Measurements from ENCODE around the gene RAB10. TPM values are rescaled to one million over a fixed set of nuclear protein-coding genes. Genes with fewer than 3 reads are reported as not detected.

The RAB10 gene
- total RNA-seq, 1 experiment from 2014 or later, result 140 TPM

DNA sequence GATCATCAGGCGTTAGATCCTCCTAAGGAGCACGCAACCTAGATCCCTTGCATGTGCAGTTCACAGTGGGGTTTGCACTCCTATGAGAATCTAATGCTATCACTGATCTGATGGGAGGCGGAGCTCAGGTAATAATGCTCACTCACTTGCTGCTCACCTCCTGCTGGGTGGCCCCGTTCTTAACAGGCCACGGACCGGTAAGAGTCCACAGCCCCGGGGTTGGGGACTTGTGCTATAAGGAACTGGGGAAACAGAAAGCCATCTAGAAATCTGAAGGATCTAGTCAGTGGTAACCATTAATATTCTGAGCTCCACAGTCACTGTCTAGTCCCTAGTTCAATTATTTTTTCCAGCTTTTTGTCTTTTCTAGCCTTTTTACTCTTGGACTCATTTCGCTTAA, 94.3 kb downstream of the RAB10 start:
- H3K36me3 ChIP-seq (ENCODE audit: insufficient read depth, low read length, poor library complexity, severe bottlenecking), result peaks cover 4% of the 10 kb centered on the region
- intact Hi-C loops (cut with micrococcal nuclease; ENCODE audit: unreplicated experiment), result no loop called here
- CTCF ChIA-PET, result no interaction called here

DNA sequence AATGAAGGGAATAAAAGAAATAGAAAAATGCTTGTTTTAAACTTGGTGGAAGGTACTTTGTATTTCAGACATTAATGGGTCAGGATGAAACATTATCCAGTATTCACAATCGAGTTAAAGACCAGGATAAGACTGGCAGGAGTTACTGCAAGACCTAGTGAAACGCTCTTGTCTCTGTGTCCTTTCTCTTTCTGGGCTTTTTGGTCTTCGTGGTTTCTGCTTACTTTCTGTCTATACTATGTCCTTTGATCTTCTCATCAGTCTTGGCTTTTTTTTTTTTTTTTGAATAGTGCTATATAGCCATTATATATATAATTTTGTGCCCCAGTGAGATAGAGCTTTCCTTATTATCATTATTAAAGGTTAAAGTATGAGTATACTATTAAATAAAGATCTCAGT, 96.9 kb downstream of the RAB10 start:
- Histone ChIP-seq H3K4me3 (ENCODE audit: low read depth, low read length, poor library complexity, severe bottlenecking) (no peak overlapping the region), H3K27me3 (replicated peaks; ENCODE audit: insufficient read depth, low read depth, low read length, poor library complexity) (no peaks in the 10 kb centered on the region), H3K27ac (ENCODE audit: low read depth, low read length, poor library complexity, severe bottlenecking) (no peak overlapping the region), H3K4me1 (ENCODE audit: insufficient read depth, low read length, poor library complexity, severe bottlenecking) (peaks cover 25% of the 10 kb centered on the region), H3K36me3 (ENCODE audit: insufficient read depth, low read length, poor library complexity, severe bottlenecking) (peaks cover 4% of the 10 kb centered on the region), H3K9me3 (ENCODE audit: low read depth, low read length, poor library complexity, severe bottlenecking) (no peaks in the 10 kb centered on the region)
- ChIA-PET POLR2A (ENCODE audit: low non-redundant PET) (no interaction called here), CTCF (no interaction called here)
- TF ChIP-seq, protein P1, sequence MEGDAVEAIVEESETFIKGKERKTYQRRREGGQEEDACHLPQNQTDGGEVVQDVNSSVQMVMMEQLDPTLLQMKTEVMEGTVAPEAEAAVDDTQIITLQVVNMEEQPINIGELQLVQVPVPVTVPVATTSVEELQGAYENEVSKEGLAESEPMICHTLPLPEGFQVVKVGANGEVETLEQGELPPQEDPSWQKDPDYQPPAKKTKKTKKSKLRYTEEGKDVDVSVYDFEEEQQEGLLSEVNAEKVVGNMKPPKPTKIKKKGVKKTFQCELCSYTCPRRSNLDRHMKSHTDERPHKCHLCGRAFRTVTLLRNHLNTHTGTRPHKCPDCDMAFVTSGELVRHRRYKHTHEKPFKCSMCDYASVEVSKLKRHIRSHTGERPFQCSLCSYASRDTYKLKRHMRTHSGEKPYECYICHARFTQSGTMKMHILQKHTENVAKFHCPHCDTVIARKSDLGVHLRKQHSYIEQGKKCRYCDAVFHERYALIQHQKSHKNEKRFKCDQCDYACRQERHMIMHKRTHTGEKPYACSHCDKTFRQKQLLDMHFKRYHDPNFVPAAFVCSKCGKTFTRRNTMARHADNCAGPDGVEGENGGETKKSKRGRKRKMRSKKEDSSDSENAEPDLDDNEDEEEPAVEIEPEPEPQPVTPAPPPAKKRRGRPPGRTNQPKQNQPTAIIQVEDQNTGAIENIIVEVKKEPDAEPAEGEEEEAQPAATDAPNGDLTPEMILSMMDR (conservative IDR thresholded peaks at IDR 0.05; ENCODE audit: low read depth, low read length), result no peak
- no peak for TF ChIP-seq EZH2 (IDR thresholded peaks at IDR 0.05; ENCODE audit: borderline replicate concordance, low read depth, low read length, poor library complexity, severe bottlenecking)
- BruUV-seq (replicated peaks), result no TSS peak
- DNase-seq (ENCODE audit: low spot score), result no peak
- intact Hi-C loops (cut with micrococcal nuclease; ENCODE audit: unreplicated experiment), result no loop called here

More for the DNA sequence above, 94.3 kb downstream of the RAB10 start:
- peaks cover 9% of the 10 kb centered on the region for H3K4me1 ChIP-seq (ENCODE audit: insufficient read depth, low read length, poor library complexity, severe bottlenecking)
- H3K27me3 ChIP-seq (replicated peaks; ENCODE audit: insufficient read depth, low read depth, low read length, poor library complexity), result no peaks in the 10 kb centered on the region
- no peak overlapping the region for H3K27ac ChIP-seq (ENCODE audit: low read depth, low read length, poor library complexity, severe bottlenecking)
- no TSS peak for BruUV-seq (replicated peaks)
- TF ChIP-seq EZH2 (IDR thresholded peaks at IDR 0.05; ENCODE audit: borderline replicate concordance, low read depth, low read length, poor library complexity, severe bottlenecking), result no peak
- TF ChIP-seq, protein P1 (conservative IDR thresholded peaks at IDR 0.05; ENCODE audit: low read depth, low read length), result no peak
- no peaks in the 10 kb centered on the region for H3K9me3 ChIP-seq (ENCODE audit: low read depth, low read length, poor library complexity, severe bottlenecking)
- DNase-seq (ENCODE audit: low spot score), result no peak
- POLR2A ChIA-PET (ENCODE audit: low non-redundant PET), result interaction anchor here (0.6 kb wide), 1 partner anchor 18 kb away, joined by 3 read pairs; no protein-coding TSS in a partner anchor
- no peak overlapping the region for H3K4me3 ChIP-seq (ENCODE audit: low read depth, low read length, poor library complexity, severe bottlenecking)

DNA sequence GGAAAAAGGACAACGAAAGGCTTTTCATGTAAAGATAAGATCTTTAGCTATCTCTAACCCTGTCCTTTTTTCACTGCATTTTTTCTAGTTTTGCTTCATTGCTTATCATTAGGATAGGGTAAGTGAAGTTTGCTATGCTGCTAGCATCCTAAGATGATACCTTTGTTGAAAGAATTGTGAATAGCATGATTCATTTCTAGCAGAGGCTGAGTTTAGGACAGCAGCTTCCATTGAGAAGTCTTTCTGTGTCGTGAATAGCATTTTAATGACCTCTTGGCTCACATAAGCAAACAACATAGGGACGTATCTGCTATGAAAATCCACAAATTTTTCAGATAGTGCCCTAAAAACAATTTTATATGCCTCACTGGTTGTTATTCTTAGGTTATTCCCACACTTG, 102.6 kb downstream of the RAB10 start:
- intact Hi-C loops (cut with micrococcal nuclease; ENCODE audit: unreplicated experiment), result no loop called here

More for the DNA sequence above, 102.6 kb downstream of the RAB10 start:
- BruUV-seq (replicated peaks), result no TSS peak
- no peaks in the 10 kb centered on the region for H3K9me3 ChIP-seq (ENCODE audit: low read depth, low read length, poor library complexity, severe bottlenecking)
- ChIA-PET CTCF (interaction anchor here (1.4 kb wide), 1 partner anchor 48 kb away, joined by 4 read pairs; no protein-coding TSS in a partner anchor), POLR2A (ENCODE audit: low non-redundant PET) (no interaction called here)
- DNase-seq (ENCODE audit: low spot score), result no peak
- no peaks in the 10 kb centered on the region for H3K27me3 ChIP-seq (replicated peaks; ENCODE audit: insufficient read depth, low read depth, low read length, poor library complexity)
- H3K4me3 ChIP-seq (ENCODE audit: low read depth, low read length, poor library complexity, severe bottlenecking), result no peak overlapping the region
- TF ChIP-seq EZH2 (IDR thresholded peaks at IDR 0.05; ENCODE audit: borderline replicate concordance, low read depth, low read length, poor library complexity, severe bottlenecking), result no peak
- peaks cover 22% of the 10 kb centered on the region for H3K4me1 ChIP-seq (ENCODE audit: insufficient read depth, low read length, poor library complexity, severe bottlenecking)
- peaks cover 7% of the 10 kb centered on the region for H3K36me3 ChIP-seq (ENCODE audit: insufficient read depth, low read length, poor library complexity, severe bottlenecking)
- H3K27ac ChIP-seq (ENCODE audit: low read depth, low read length, poor library complexity, severe bottlenecking), result no peak overlapping the region
